NCI-H446 (cell line): ENCODE data around the gene SLC25A33.

ENCODE experiments used
- DNase-seq, 2 experiments: peaks; one replicate each; lab custom pipeline; 2025; lab: John Stamatoyannopoulos, UW

The SLC25A33 gene

DNA sequence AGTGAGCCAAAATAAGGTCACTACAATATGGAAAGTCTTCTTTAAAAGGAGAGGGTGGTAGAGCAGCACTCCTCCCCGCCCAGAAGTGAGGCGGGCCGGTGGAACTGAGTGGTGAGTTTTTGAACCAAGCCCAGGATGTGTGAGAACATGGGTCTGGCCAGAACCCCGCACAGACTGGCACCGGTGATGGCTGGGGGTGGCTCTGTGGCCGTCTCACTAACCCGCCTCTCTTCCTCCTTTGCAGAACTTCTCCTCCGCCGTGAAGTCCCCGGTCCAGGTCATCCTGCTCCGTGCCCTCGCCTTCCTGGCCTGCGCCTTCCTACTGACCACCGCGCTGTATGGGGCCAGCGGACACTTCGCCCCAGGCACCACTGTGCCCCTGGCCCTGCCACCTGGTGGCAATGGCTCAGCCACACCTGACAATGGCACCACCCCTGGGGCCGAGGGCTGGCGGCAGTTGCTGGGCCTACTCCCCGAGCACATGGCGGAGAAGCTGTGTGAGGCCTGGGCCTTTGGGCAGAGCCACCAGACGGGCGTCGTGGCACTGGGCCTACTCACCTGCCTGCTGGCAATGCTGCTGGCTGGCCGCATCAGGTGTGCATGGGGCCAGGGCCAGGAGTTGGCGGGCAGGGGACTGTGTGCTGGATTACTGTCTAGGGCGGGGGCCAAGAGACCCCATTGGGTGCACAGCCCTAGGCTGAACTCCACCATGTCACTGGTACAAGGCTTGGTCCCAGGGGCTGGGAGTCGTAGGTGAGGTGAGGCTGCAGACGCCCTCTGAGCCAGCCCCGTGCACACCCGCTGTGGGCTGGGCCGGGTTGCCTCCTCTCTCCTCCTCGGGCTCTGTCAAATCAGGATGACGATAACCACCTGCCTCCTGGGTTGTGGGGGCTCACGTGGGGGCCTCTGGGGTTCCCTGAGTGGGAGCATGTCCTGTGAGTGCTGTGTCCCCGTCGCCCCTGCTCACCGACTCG lies 61.9 kb downstream of the SLC25A33 start:
- no peak for DNase-seq

DNA sequence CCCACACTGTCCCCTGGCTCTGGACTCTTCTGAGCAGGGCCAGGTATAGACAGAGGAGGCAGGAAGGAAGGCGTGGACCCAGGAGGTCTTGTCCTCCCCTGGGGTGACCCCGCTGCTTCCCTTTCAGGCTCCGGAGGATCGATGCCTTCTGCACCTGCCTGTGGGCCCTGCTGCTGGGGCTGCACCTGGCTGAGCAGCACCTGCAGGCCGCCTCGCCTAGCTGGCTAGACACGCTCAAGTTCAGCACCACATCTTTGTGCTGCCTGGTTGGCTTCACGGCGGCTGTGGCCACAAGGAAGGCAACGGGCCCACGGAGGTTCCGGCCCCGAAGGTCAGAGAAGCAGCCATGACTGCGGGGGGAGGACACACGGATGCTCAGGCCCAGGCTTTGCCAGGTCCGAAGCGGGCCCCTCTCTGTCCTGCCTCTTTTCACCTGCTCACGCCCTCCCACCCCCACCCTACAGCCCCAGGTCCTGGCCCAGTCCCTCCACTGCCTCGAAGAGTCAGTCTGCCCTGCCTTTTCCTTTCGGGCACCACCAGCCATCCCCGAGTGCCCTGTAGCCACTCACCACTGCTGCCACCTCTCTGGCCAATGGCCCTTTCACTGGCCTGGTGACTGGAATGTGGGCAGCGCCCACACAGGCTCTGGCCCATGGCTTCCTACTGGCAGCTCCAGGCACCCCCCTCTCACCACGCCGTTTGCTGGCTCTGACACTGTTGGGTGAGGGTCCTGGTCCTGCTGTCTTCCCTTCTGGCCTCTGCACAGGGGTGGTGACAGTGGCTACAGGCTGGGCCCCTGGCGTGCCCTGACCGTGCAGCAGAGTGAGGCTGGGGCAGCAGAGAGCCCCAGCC lies 62.9 kb downstream of the SLC25A33 start:
- no peak for DNase-seq

GRCh38 chr1:9602794-9603167 lies 63.5 kb downstream of the SLC25A33 start:
- no peak for DNase-seq

GRCh38 chr1:9603307-9603706 lies 64.0 kb downstream of the SLC25A33 start:
- no peak for DNase-seq

- DNase-seq, result peak in 1 of 2 experiments; percentile 29
These were observed 64.8 kb downstream of the SLC25A33 start for GRCh38 chr1:9603766-9604753.

DNA sequence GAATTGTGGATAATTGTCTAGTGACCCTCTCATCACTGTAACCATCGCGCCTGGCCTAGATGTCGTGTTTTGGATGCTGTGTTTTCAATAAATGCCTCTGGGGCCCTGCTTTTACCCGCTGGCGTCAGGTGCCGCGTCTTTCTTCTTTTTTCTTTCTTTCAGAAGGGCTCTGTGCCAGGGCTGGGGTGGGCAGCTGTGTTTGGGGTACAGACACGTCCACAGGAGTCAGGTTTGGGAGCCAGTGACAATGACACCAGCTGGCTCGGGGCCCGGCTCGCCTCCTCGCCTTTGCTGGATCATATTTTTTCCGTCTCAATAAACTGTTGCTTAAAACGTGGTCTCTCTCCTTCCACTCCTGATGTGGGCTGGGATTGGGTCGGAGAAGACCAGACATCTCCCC lies 65.6 kb downstream of the SLC25A33 start:
- DNase-seq, result no peak

DNA sequence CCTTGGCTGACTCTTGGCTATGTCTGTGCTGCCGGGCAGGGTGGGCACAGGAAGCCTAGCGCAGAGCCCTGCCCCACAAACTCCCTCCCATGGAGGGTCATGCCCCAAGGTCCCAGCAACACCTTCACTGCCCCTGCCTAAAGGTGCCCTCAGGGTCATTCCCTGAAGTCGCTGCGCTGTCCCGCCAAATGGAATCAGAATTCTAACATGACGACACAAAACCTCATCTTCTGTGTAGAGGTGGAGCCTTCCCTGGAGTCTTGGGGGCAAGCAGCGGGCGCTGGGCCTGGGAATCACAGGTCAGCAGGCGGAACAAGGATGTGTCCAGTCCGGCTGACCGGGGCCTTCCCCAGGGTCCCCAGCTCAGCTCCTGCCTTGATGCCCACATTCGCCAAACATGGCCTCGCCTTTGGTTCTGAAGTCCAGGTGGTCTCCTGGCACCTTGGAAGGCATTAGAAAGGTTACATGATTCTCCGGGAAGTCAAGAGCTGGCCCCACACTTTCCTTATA lies 66.7 kb downstream of the SLC25A33 start:
- DNase-seq, result no peak

GRCh38 chr1:9606458-9606857 lies 67.2 kb downstream of the SLC25A33 start:
- DNase-seq, result no peak

DNA sequence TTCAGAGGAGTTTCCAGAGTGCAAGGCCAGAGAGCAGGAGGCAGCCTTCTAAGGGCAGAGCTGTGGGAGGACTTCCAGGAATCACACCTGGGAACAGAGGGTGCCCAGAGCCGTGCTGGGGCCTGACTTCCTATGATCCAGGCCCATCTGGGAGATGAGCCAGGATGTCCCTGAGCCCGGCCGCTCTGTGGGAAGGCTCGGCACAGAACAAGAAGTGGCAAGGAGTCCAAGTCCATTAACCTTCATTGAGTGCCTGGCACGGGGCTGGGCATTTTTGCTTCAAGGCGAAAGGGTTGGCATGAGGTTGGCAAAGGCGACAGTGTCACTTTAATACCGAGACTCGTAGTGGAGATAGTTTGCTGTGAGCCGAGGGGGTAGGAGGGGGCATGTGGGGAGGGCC lies 67.7 kb downstream of the SLC25A33 start:
- no peak for DNase-seq

GRCh38 chr1:9607352-9607751 lies 68.1 kb downstream of the SLC25A33 start:
- DNase-seq, result no peak

- no peak for DNase-seq
These were observed 70.7 kb downstream of the SLC25A33 start for GRCh38 chr1:9609998-9610397.

DNA sequence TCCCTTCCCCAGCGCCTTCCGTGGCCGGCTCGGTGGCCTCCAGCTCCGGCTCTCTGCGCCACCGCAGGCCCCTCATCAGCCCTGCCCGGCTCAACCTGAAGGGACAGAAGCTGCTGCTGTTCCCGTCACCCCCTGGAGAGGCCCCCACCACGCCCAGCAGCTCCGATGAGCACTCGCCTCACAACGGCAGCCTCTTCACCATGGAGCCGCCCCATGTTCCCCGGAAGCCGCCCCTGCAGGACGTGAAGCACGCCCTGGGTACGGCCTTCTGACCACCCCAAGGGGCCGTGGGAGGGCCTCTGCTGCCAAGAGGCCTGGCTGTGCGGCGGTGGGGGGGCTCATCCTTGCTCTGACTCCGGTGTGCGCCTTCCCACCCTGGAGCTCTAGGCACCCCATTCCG lies 71.3 kb downstream of the SLC25A33 start:
- DNase-seq, result no peak

- no peak for DNase-seq
These were observed 72.5 kb downstream of the SLC25A33 start for GRCh38 chr1:9611716-9612115.

- DNase-seq, result no peak
These were observed 73.0 kb downstream of the SLC25A33 start for GRCh38 chr1:9612162-9612845.

GRCh38 chr1:9612871-9613624 lies 73.8 kb downstream of the SLC25A33 start:
- DNase-seq, result no peak

- no peak for DNase-seq
These were observed 74.5 kb downstream of the SLC25A33 start for GRCh38 chr1:9613625-9614299.

- DNase-seq, result peak in 1 of 2 experiments; percentile 23
These were observed 76.2 kb downstream of the SLC25A33 start for GRCh38 chr1:9615316-9616063.

DNA sequence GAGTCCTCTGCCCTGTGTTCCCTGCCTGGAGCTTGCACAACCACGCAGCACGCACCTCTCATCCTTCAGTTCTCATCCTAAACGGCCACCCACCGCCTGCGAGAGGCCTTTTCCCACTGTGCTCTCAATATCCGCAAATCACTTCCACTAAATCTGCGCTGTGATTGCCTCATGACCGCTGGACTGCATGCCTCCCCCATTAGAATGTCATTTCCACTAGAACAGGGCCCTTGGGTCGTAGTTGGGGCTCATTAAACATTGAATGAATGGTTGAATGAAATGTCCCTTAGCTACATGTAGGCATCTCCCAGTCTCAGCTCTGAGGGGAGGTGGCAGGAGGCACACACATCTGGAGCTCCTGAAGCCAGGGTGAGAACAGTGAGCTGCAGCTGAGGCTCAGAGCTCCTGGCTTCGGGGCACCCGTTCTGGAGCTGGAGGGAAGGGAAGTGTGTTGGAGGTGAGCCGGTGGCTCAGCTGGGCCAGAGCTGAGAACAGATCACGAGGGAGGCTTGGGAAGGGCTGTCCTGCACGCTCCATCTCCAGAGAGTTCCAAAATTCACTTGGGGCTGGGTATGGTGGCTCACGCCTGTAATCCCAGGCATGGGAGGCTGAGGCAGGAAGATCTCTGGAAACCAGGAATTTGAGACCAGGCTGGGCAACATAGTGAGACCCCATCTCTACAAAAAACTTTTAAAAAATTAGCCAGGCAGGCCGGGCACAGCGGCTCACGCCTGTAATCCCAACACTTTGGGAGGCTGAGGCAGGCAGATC lies 79.8 kb downstream of the SLC25A33 start:
- no peak for DNase-seq
